K562 (cell line): ENCODE data around the gene DPP10. TPM values are rescaled to one million over a fixed set of nuclear protein-coding genes. Genes with fewer than 3 reads are reported as not detected.

Experiments
- ATAC-seq: fragments of 200-7000 bp; cut with Tn5 transposase; 3 replicates; pipeline ENCODE4 v1.9.1; 2020; ENCODE audit warnings: moderate library complexity
- BruUV-seq: library from RNA; stranded (reverse); fragments of 400-500 nt; replicated peaks from 2 replicates; lab custom pipeline; 2021; lab: Mats Ljungman, UMichigan
- CTCF ChIA-PET: fragments of 300-600 bp; formaldehyde crosslinking; extraction: SDS; loops from one replicate; lab custom pipeline; 2021; ENCODE audit warnings: low intra/inter-chr PET ratio; lab: Yijun Ruan, JAX
- POLR2A ChIA-PET: fragments of 300-600, 350-650 bp; sonication (Branson Sonifier 250); formaldehyde crosslinking; extraction: SDS; loops from one replicate; lab custom pipeline; 2021; ENCODE audit warnings: antibody characterized with exemption, inconsistent platforms; lab: Yijun Ruan, JAX
- DNase-seq, 4 experiments: peaks; one replicate each; pipeline versions ENCODE4 v3.0.0 to v3.0.0-alpha.2; 2011 to 2018; ENCODE audit warnings: low spot score in 3 of 4, mixed read lengths in 3 of 4; ENCODE audit errors: extremely low read depth in 1 of 4
- FAIRE-seq: peaks from 2 replicates; lab custom pipeline; 2011; peaks lifted over from hg19 to GRCh38; lab: Jason Lieb, UNC
- H2AFZ ChIP-seq: 2 replicates; pipeline ENCODE4 v1.6.0; 2011; ENCODE audit warnings: low read depth, low read length, control low read depth, inconsistent platforms
- H3K27ac ChIP-seq: fragments of 200-600 bp; 3 replicates; pipeline ENCODE4 v1.8.0; 2011; ENCODE audit warnings: low read depth, mild to moderate bottlenecking, control low read depth, inconsistent platforms, low read length, moderate library complexity, mixed read lengths; ENCODE audit errors: extremely low read depth
- H3K27me3 ChIP-seq, 2 experiments: fragments of 300-600 bp in 1 of 2; 2 replicates in 1 of 2; 3 replicates in 1 of 2; pipeline versions ENCODE4 v1.6.0 to v1.8.0; 2011; ENCODE audit warnings: inconsistent platforms in 2 of 2, low read length in 2 of 2, mild to moderate bottlenecking in 1 of 2, mixed read lengths in 1 of 2, moderate library complexity in 1 of 2; ENCODE audit not compliant: control insufficient read depth in 2 of 2, insufficient read depth in 2 of 2
- H3K36me3 ChIP-seq: fragments of 300-600 bp; 3 replicates; pipeline ENCODE4 v1.8.0; 2011; ENCODE audit warnings: mild to moderate bottlenecking, low read length, inconsistent platforms; ENCODE audit not compliant: control insufficient read depth, insufficient read depth
- H3K4me1 ChIP-seq, 2 experiments: fragments of 200-600 bp in 1 of 2; replicated peaks in 1 of 2; 2 replicates in 1 of 2; 3 replicates in 1 of 2; pipeline versions ENCODE4 v1.5.1 to v1.8.0; 2011; ENCODE audit warnings: inconsistent platforms in 2 of 2, low read length in 2 of 2, mild to moderate bottlenecking in 1 of 2, mixed read lengths in 1 of 2, moderate library complexity in 1 of 2; ENCODE audit not compliant: control insufficient read depth in 2 of 2, insufficient read depth in 2 of 2
- H3K4me2 ChIP-seq: 2 replicates; pipeline ENCODE4 v1.6.1; 2011; ENCODE audit warnings: low read length, control low read depth, inconsistent platforms, mixed read lengths; ENCODE audit not compliant: insufficient read depth
- H3K4me3 ChIP-seq: fragments of 200-600 bp; sonication (generic), shearing (Covaris generic); 2 replicates; pipeline ENCODE4 v1.5.1; 2016; ENCODE audit warnings: control low read depth, inconsistent platforms
- H3K79me2 ChIP-seq: fragments of 200-600 bp; 3 replicates; pipeline ENCODE4 v1.8.0; 2011; ENCODE audit warnings: low read length, inconsistent platforms; ENCODE audit not compliant: control insufficient read depth, insufficient read depth
- H3K9ac ChIP-seq, 2 experiments: 2 replicates each; pipeline versions ENCODE4 v1.6.0 to v1.6.1; 2011; ENCODE audit warnings: low read depth in 2 of 2, low read length in 2 of 2, control low read depth in 1 of 2, inconsistent platforms in 1 of 2, mild to moderate bottlenecking in 1 of 2, mixed read lengths in 1 of 2; ENCODE audit not compliant: insufficient read depth in 1 of 2
- H3K9me1 ChIP-seq: one replicate; pipeline ENCODE4 v1.6.0; 2011; ENCODE audit warnings: inconsistent platforms, mild to moderate bottlenecking, low read length, moderate library complexity; ENCODE audit not compliant: control insufficient read depth, insufficient read depth
- H3K9me3 ChIP-seq: replicated peaks from 2 replicates; pipeline ENCODE4 v1.5.1; 2011; ENCODE audit warnings: low read depth, low read length, inconsistent platforms; ENCODE audit not compliant: control insufficient read depth, insufficient read depth
- H4K20me1 ChIP-seq: replicated peaks from 2 replicates; pipeline ENCODE4 v1.6.1; 2011; ENCODE audit warnings: low read length, inconsistent platforms, mixed read lengths; ENCODE audit not compliant: control insufficient read depth, insufficient read depth
- CTCFL ChIP-seq: IDR thresholded peaks from 2 replicates; pipeline ENCODE4 v1.6.1; 2011; ENCODE audit warnings: borderline replicate concordance, low read depth, mild to moderate bottlenecking, moderate library complexity, low read length; ENCODE audit not compliant: insufficient read depth, poor library complexity, severe bottlenecking
- PURB ChIP-seq: sonication (generic); formaldehyde crosslinking; IDR thresholded peaks from 2 replicates; pipeline ENCODE4 v1.9.0; 2021; ENCODE audit warnings: low read depth, mild to moderate bottlenecking, missing genetic modification reagents
- SIX5 ChIP-seq, 2 experiments: IDR thresholded peaks; 2 replicates each; pipeline ENCODE4 v1.6.1; 2011; ENCODE audit warnings: low read length in 2 of 2, borderline replicate concordance in 1 of 2, low read depth in 1 of 2, mild to moderate bottlenecking in 1 of 2, moderate library complexity in 1 of 2; ENCODE audit not compliant: insufficient read depth in 1 of 2
- SMAD3 ChIP-seq: fragments of 450-650 bp; formaldehyde crosslinking; conservative IDR thresholded peaks from 2 replicates; pipeline ENCODE4 v1.4.0; 2020; ENCODE audit warnings: mild to moderate bottlenecking
- SRF ChIP-seq, 2 experiments: fragments of 250-450, 450-650 bp in 1 of 2; sonication (Bioruptor Pico) in 1 of 2; sonication (generic) in 1 of 2; formaldehyde crosslinking; IDR thresholded peaks; 2 replicates each; pipeline versions ENCODE4 v1.5.0 to v1.5.1; 2020 to 2022; ENCODE audit warnings: mild to moderate bottlenecking in 1 of 2, missing genetic modification reagents in 1 of 2
- TRIM24 ChIP-seq, 2 experiments: fragments of 450-650 bp; IDR thresholded peaks; 2 replicates each; pipeline ENCODE4 v1.6.1; 2016
- WGBS: fragments of 100-300 bp; shearing (Covaris generic); methylation state at CpG from one replicate; pipeline ENCODE4 v1.1.6; 2016; ENCODE audit warnings: low coverage, mixed read lengths; ENCODE audit not compliant: insufficient coverage; ENCODE audit errors: missing lambda C conversion rate; 5-methylcytosine and 5-hydroxymethylcytosine counted together
- in situ Hi-C: fragments of 300-500 bp; cut with MboI; formaldehyde crosslinking; loops from 4 replicates; pipeline ENCODE4 v1.15.0; 2018; ENCODE audit warnings: inconsistent platforms, mixed read lengths
- intact Hi-C: fragments of 100-400 bp; cut with micrococcal nuclease; formaldehyde crosslinking; loops from 2 replicates; pipeline ENCODE4 v1.14.2; 2022
- polyA plus RNA-seq, 8 experiments: library from polyadenylated mRNA; depleted of rRNA in 4 of 8; stranded (reverse) in 5 of 8; unstranded in 3 of 8; fragments of >200 nt; fragmentation: Nextera tagmentation in 2 of 8; fragmentation: Illumina TruSeq in 1 of 8; extraction: Ambion mirVana in 2 of 8; extraction: Trizol in 1 of 8; gene quantifications; 2 replicates each; pipeline versions ENCODE4 v1.2.1 to v1.2.3, GENCODE V29; 2011 to 2014; ENCODE audit warnings: inconsistent platforms in 1 of 8, missing spikeins in 1 of 8
- total RNA-seq, 7 experiments: library from RNA; depleted of rRNA in 6 of 7; stranded (reverse); fragments of >200 nt in 6 of 7; fragmentation: Illumina TruSeq in 2 of 7; extraction: Trizol in 2 of 7; gene quantifications; 2 replicates each; pipeline versions ENCODE4 v1.2.1 to v1.2.3, GENCODE V29; 2011 to 2021; ENCODE audit warnings: low replicate concordance in 1 of 7
- TF ChIP-seq, protein P1 (sequence below): fragments of 250-450 bp; sonication (Bioruptor Pico); IDR thresholded peaks from 2 replicates; pipeline ENCODE4 v1.4.0; 2020; ENCODE audit warnings: mild to moderate bottlenecking, moderate library complexity
- TF ChIP-seq, protein P2 (sequence below): fragments of 250-450 bp; sonication (Bioruptor Pico); IDR thresholded peaks from 2 replicates; pipeline ENCODE4 v1.8.0; 2022; ENCODE audit warnings: inconsistent platforms

The DPP10 gene
- total and polyA plus RNA-seq, 9 of the 15 experiments (the other 6 are each of a cell fraction or from before 2014, with no cell fraction given): not detected

DNA sequence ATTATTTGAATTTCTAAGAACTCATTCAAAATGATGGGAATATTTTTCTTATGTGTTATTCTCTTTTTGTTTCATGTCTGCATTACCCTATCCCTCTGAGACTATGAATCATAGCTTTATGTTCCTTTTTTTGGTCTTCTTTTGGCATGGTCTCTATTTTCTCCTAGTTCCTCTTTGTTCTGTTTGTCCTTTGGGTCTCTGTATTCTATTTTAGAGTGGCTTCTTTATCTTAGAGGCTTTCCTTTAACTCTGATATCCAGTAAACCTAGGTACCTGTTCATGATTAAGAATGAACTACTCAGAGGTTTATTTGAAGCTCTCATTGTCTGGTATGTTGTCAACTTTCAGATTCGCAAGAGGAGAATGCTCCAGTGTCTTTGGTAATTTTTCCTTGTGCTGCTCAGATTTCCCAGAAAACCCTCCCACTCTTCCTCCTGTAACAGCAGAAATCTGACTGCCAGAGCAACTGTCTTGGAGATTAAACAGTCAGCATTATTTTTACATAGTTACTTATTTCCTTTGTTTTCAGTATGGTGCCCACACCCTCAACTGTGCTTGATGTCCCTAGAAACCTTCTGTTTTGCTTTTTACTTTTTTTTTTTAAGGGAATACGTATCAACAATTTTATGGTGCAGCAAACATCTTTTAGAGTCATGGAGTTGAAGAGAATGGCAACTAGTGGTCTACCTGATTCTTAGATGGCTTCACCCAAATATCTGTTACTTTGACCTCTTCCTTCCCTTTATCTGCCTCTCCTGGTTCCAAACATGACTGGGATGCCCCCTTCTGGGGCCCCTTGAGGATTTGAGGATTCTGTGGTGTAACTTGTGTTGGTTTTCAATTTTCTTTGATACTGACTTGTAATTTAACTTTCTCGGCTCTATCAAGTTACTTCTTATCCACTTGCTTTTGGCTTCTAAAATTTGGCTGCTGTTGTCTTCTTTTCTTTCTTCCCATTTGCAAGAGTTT is 92.0 kb downstream of the DPP10 start:
- Histone ChIP-seq H3K9ac (no peak overlapping the region), H3K9me1 (no peaks in the 10 kb centered on the region), H3K4me2 (no peak overlapping the region), H3K4me1 (no peaks in the 10 kb centered on the region), H3K79me2 (no peaks in the 10 kb centered on the region), H3K36me3 (no peaks in the 10 kb centered on the region), H3K9me3 (no peaks in the 10 kb centered on the region), H2AFZ (no peak overlapping the region), H4K20me1 (no peaks in the 10 kb centered on the region), H3K4me3 (no peak overlapping the region), H3K27ac (no peak overlapping the region), H3K27me3 (no peaks in the 10 kb centered on the region)
- TF ChIP-seq SMAD3 (CRISPR knock-in tag) (no peak), TRIM24 (IDR thresholded peaks at IDR 0.05) (no peak), SRF (CRISPR knock-in tag; IDR thresholded peaks at IDR 0.05) (no peak), PURB (no peak), SIX5 (IDR thresholded peaks at IDR 0.05; ENCODE audit: borderline replicate concordance in 1 of 2, insufficient read depth in 1 of 2, low read depth in 1 of 2, low read length in 2 of 2) (no peak), CTCFL (no peak)
- TF ChIP-seq, protein P1, sequence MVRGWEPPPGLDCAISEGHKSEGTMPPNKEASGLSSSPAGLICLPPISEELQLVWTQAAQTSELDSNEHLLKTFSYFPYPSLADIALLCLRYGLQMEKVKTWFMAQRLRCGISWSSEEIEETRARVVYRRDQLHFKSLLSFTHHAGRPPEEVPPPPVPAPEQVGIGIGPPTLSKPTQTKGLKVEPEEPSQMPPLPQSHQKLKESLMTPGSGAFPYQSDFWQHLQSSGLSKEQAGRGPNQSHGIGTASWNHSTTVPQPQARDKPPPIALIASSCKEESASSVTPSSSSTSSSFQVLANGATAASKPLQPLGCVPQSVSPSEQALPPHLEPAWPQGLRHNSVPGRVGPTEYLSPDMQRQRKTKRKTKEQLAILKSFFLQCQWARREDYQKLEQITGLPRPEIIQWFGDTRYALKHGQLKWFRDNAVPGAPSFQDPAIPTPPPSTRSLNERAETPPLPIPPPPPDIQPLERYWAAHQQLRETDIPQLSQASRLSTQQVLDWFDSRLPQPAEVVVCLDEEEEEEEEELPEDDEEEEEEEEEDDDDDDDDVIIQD (CRISPR knock-in tag): no peak
- TF ChIP-seq, protein P2, sequence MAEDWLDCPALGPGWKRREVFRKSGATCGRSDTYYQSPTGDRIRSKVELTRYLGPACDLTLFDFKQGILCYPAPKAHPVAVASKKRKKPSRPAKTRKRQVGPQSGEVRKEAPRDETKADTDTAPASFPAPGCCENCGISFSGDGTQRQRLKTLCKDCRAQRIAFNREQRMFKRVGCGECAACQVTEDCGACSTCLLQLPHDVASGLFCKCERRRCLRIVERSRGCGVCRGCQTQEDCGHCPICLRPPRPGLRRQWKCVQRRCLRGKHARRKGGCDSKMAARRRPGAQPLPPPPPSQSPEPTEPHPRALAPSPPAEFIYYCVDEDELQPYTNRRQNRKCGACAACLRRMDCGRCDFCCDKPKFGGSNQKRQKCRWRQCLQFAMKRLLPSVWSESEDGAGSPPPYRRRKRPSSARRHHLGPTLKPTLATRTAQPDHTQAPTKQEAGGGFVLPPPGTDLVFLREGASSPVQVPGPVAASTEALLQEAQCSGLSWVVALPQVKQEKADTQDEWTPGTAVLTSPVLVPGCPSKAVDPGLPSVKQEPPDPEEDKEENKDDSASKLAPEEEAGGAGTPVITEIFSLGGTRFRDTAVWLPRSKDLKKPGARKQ (CRISPR knock-in tag): no peak
- 0% methylated on average over 3 of the region's 3 CpGs for WGBS
- in situ Hi-C loops (no loop called here), intact Hi-C loops (no loop called here)
- no TSS peak for BruUV-seq
- ATAC-seq: no peak
- POLR2A ChIA-PET: no interaction called here
- FAIRE-seq: no peak
- no peak for DNase-seq
- CTCF ChIA-PET: no interaction called here
